OCI-LY7 (cell line): ENCODE results near the gene CHEK1. TPM values are rescaled to one million over a fixed set of nuclear protein-coding genes. Genes with fewer than 3 reads are reported as not detected.

Experiments
- BruUV-seq: library from RNA; stranded (reverse); fragments of 400-500 nt; replicated peaks from 2 replicates; lab custom pipeline; 2021; lab: Mats Ljungman, UMichigan
- CTCF ChIA-PET: fragments of 300-600 bp; sonication (Branson Sonifier 250); formaldehyde crosslinking; loops from one replicate; lab custom pipeline; 2022; ENCODE audit warnings: antibody characterized with exemption; ENCODE audit not compliant: unreplicated experiment; lab: Charles Lee
- POLR2A ChIA-PET: fragments of 300-600 bp; sonication (Branson Sonifier 250); formaldehyde crosslinking; loops from one replicate; lab custom pipeline; 2022; ENCODE audit warnings: antibody characterized with exemption; lab: Charles Lee
- DNase-seq: peaks from one replicate; pipeline ENCODE4 v3.0.0-alpha.2; 2015; ENCODE audit warnings: low spot score
- H2AFZ ChIP-seq: fragments of 200-600 bp; sonication (generic), shearing (Covaris generic); 2 replicates; pipeline ENCODE4 v1.6.1; 2014; ENCODE audit warnings: mild to moderate bottlenecking, antibody characterized with exemption, low read length, moderate library complexity
- H3K27ac ChIP-seq: fragments of 200-600 bp; sonication (generic); 2 replicates; pipeline ENCODE4 v1.5.1; 2014; ENCODE audit warnings: mixed run types, low read depth, mild to moderate bottlenecking, moderate library complexity, low read length, inconsistent platforms; ENCODE audit not compliant: poor library complexity, severe bottlenecking
- H3K36me3 ChIP-seq: fragments of 200-600 bp; sonication (generic); 2 replicates; pipeline ENCODE4 v1.6.1; 2014; ENCODE audit warnings: mild to moderate bottlenecking, antibody characterized with exemption, low read length, moderate library complexity, mixed read lengths; ENCODE audit not compliant: insufficient read depth
- H3K4me1 ChIP-seq: fragments of 200-600 bp; sonication (generic); 2 replicates; pipeline ENCODE4 v1.5.1; 2014; ENCODE audit warnings: mild to moderate bottlenecking, low read length; ENCODE audit not compliant: insufficient read depth, poor library complexity, severe bottlenecking
- H3K4me2 ChIP-seq: fragments of 200-600 bp; sonication (generic); 2 replicates; pipeline ENCODE4 v1.6.1; 2014; ENCODE audit warnings: mild to moderate bottlenecking, low read length
- H3K4me3 ChIP-seq: fragments of 200-600 bp; sonication (generic); 2 replicates; pipeline ENCODE4 v1.5.1; 2014; ENCODE audit warnings: mild to moderate bottlenecking, low read depth, low read length; ENCODE audit not compliant: poor library complexity, severe bottlenecking
- H3K79me2 ChIP-seq: fragments of 200-600 bp; sonication (generic); 2 replicates; pipeline ENCODE4 v1.6.1; 2016; ENCODE audit warnings: low read depth, mild to moderate bottlenecking, low read length, moderate library complexity, mixed read lengths; ENCODE audit not compliant: insufficient read depth
- H3K9me2 ChIP-seq: fragments of 200-600 bp; sonication (generic); 2 replicates; pipeline ENCODE4 v1.6.1; 2016; ENCODE audit warnings: mild to moderate bottlenecking, low read length, mixed read lengths; ENCODE audit not compliant: insufficient read depth
- H3K9me3 ChIP-seq: fragments of 200-600 bp; sonication (generic); 2 replicates; pipeline ENCODE4 v1.6.1; 2014; ENCODE audit warnings: mild to moderate bottlenecking, mixed run types, low read length, mixed read lengths
- H4K20me1 ChIP-seq: fragments of 200-600 bp; sonication (generic); 2 replicates; pipeline ENCODE4 v1.6.1; 2014; ENCODE audit warnings: mild to moderate bottlenecking, antibody characterized with exemption, low read length, moderate library complexity, mixed read lengths; ENCODE audit not compliant: insufficient read depth
- EZH2phosphoT487 ChIP-seq: fragments of 200-600 bp; sonication (generic); IDR thresholded peaks from 2 replicates; pipeline ENCODE4 v1.6.1; 2018; ENCODE audit warnings: low read depth, borderline replicate concordance, mild to moderate bottlenecking, mixed run types, antibody characterized with exemption, low read length, moderate library complexity, mixed read lengths
- intact Hi-C: fragments of 100-400 bp; cut with micrococcal nuclease; formaldehyde crosslinking; loops from one replicate; pipeline ENCODE4 v1.10.0; 2022; ENCODE audit not compliant: unreplicated experiment
- total RNA-seq, 2 experiments: library from RNA; depleted of rRNA in 1 of 2; stranded (reverse); fragments of >200 nt in 1 of 2; shearing (Covaris generic) in 1 of 2; gene quantifications; 2 replicates each; pipeline ENCODE4 v1.2.3, GENCODE V29; 2014 to 2022
- TF ChIP-seq, protein P1 (sequence below): fragments of 200-600 bp; sonication (generic); conservative IDR thresholded peaks from 2 replicates; pipeline ENCODE4 v1.5.1; 2014; ENCODE audit warnings: mild to moderate bottlenecking, antibody characterized with exemption, low read length, moderate library complexity, mixed read lengths

Gene CHEK1
- total RNA-seq, 2 experiments from 2014 or later, result 89.7 to 147 TPM

GRCh38 chr11:125586623-125587022 lies 38.3 kb upstream of the CHEK1 start:
- peaks cover 30% of the 10 kb centered on the region for H3K36me3 ChIP-seq
- H3K79me2 ChIP-seq, result peaks cover 7% of the 10 kb centered on the region
- H3K9me3 ChIP-seq, result no peaks in the 10 kb centered on the region
- intact Hi-C loops, result no loop called here
- TF ChIP-seq EZH2phosphoT487, result no peak
- TF ChIP-seq, protein P1, sequence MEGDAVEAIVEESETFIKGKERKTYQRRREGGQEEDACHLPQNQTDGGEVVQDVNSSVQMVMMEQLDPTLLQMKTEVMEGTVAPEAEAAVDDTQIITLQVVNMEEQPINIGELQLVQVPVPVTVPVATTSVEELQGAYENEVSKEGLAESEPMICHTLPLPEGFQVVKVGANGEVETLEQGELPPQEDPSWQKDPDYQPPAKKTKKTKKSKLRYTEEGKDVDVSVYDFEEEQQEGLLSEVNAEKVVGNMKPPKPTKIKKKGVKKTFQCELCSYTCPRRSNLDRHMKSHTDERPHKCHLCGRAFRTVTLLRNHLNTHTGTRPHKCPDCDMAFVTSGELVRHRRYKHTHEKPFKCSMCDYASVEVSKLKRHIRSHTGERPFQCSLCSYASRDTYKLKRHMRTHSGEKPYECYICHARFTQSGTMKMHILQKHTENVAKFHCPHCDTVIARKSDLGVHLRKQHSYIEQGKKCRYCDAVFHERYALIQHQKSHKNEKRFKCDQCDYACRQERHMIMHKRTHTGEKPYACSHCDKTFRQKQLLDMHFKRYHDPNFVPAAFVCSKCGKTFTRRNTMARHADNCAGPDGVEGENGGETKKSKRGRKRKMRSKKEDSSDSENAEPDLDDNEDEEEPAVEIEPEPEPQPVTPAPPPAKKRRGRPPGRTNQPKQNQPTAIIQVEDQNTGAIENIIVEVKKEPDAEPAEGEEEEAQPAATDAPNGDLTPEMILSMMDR, result no peak
- no peak overlapping the region for H2AFZ ChIP-seq
- no peaks in the 10 kb centered on the region for H3K4me1 ChIP-seq
- no peak overlapping the region for H3K27ac ChIP-seq
- ChIA-PET POLR2A (interaction anchor here (1.5 kb wide), 1 partner anchor 17 kb away, joined by 3 read pairs; the partner anchor contains the start of gene EI24), CTCF (no interaction called here)
- H3K9me2 ChIP-seq, result no peaks in the 10 kb centered on the region
- H4K20me1 ChIP-seq, result no peaks in the 10 kb centered on the region
- no TSS peak for BruUV-seq
- no peak overlapping the region for H3K4me3 ChIP-seq
- no peak overlapping the region for H3K4me2 ChIP-seq
- DNase-seq, result no peak

DNA sequence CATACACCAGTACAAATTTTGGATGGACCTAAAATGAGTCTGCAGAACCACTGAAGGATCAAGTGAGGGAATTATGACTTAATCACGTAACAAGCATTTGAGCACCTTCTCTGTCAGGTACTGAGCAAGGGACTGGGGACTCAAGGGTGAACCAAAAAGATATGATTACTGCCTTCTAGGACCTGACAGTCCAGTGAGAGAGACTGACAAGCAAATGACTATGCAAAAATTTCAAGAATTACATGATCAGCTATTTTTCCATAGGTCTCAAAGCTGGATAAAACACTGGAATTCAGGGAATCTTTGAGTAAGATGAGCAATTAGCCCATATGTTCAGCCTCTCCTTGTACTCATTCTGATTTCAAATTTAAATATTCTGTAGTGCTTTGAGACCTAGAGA lies 37.5 kb upstream of the CHEK1 start:
- intact Hi-C loops, result no loop called here
- Histone ChIP-seq H4K20me1 (no peaks in the 10 kb centered on the region), H3K27ac (no peak overlapping the region), H3K36me3 (peaks cover 22% of the 10 kb centered on the region), H3K79me2 (peaks cover 11% of the 10 kb centered on the region), H3K9me3 (no peaks in the 10 kb centered on the region), H3K9me2 (no peaks in the 10 kb centered on the region), H3K4me3 (no peak overlapping the region), H3K4me1 (no peaks in the 10 kb centered on the region), H2AFZ (no peak overlapping the region), H3K4me2 (no peak overlapping the region)
- ChIA-PET POLR2A (no interaction called here), CTCF (no interaction called here)
- DNase-seq, result no peak
- no TSS peak for BruUV-seq
- no peak for TF ChIP-seq EZH2phosphoT487
- TF ChIP-seq, protein P1, result no peak

- ChIA-PET CTCF (no interaction called here), POLR2A (no interaction called here)
- Histone ChIP-seq H3K79me2 (peaks cover 19% of the 10 kb centered on the region), H3K4me2 (no peak overlapping the region), H3K9me2 (no peaks in the 10 kb centered on the region), H3K4me3 (no peak overlapping the region), H3K9me3 (no peaks in the 10 kb centered on the region), H3K4me1 (peaks cover under 1% of the 10 kb centered on the region), H4K20me1 (peaks cover 2% of the 10 kb centered on the region; the same call in 1 of the 2 replicates), H2AFZ (no peak overlapping the region), H3K36me3 (peaks cover 11% of the 10 kb centered on the region), H3K27ac (no peak overlapping the region)
- TF ChIP-seq EZH2phosphoT487, result no peak
- TF ChIP-seq, protein P1, result no peak
- BruUV-seq, result no TSS peak
- intact Hi-C loops, result no loop called here
- no peak for DNase-seq
These were observed 36.5 kb upstream of the CHEK1 start for GRCh38 chr11:125588505-125588904.
